Ovary (tissue), 9 donors: ENCODE results near the gene FBN1. TPM values are rescaled to one million over a fixed set of nuclear protein-coding genes. Genes with fewer than 3 reads are reported as not detected.

ENCODE experiments used
- DNase-seq, 5 donors: peaks; one replicate each; pipeline ENCODE4 v3.0.0-alpha.2; 2019 to 2020
- H3K27ac ChIP-seq, 2 donors: fragments of 200-600 bp; one replicate each; pipeline versions ENCODE4 v1.5.1 to v1.8.0; 2019 to 2022
- H3K27me3 ChIP-seq: fragments of 200-600 bp; one replicate; pipeline ENCODE4 v1.8.0; 2022
- H3K36me3 ChIP-seq: fragments of 200-600 bp; sonication (generic); one replicate; pipeline ENCODE4 v1.5.1; 2019
- H3K4me1 ChIP-seq: one replicate; pipeline ENCODE4 v1.8.1; 2013; ENCODE audit warnings: mild to moderate bottlenecking, moderate library complexity; ENCODE audit not compliant: insufficient read depth
- H3K4me3 ChIP-seq: fragments of 200-600 bp; sonication (generic); one replicate; pipeline ENCODE4 v1.5.1; 2017
- H3K9me3 ChIP-seq, 2 donors: fragments of 200-600 bp in 1 of 2; sonication (generic) in 1 of 2; one replicate each; pipeline versions ENCODE4 v1.5.1 to v1.8.1; 2013 to 2019; ENCODE audit warnings: mild to moderate bottlenecking in 1 of 2, moderate library complexity in 1 of 2
- CTCF ChIP-seq, 3 donors: fragments of 450-650 bp in 2 of 3; fragments of 200-600 bp in 1 of 3; IDR thresholded peaks; one replicate each; pipeline versions ENCODE4 v1.5.1 to v1.8.0; 2016 to 2022; ENCODE audit warnings: antibody characterized with exemption in 3 of 3, mild to moderate bottlenecking in 1 of 3
- EP300 ChIP-seq: sonication (generic); formaldehyde crosslinking; IDR thresholded peaks from one replicate; pipeline ENCODE4 v1.6.1; 2017; ENCODE audit warnings: antibody characterized with exemption
- POLR2A ChIP-seq: fragments of 450-650 bp; IDR thresholded peaks from one replicate; pipeline ENCODE4 v1.6.1; 2017; ENCODE audit warnings: antibody characterized with exemption, mild to moderate bottlenecking, moderate library complexity
- WGBS, 3 donors: extraction: QIAGEN DNeasy Blood & Tissue Kit in 1 of 3; methylation state at CpG; one replicate each; pipeline versions ENCODE4 v1.1.5 to v1.1.7; 2013 to 2017; 5-methylcytosine and 5-hydroxymethylcytosine counted together
- intact Hi-C, 4 donors: fragments of 100-400 bp; cut with DNase I; formaldehyde crosslinking; loops; one replicate each; pipeline versions ENCODE4 v1.11.0 to v1.15.1; 2022 to 2023
- polyA plus RNA-seq, 2 donors: library from polyadenylated mRNA; stranded (reverse); fragments of 200-250 nt in 1 of 2; fragments of 350-450 nt in 1 of 2; fragmentation: Illumina TruSeq in 1 of 2; extraction: RNeasy Lipid Tissue Mini Kit (QIAGEN cat#74804) in 1 of 2; gene quantifications; one replicate each; pipeline ENCODE4 v1.2.3, GENCODE V29; 2013 to 2014
- total RNA-seq, 7 donors: library from RNA; depleted of rRNA in 2 of 7; stranded (reverse); fragments of >200 nt in 2 of 7; fragmentation: NEBNext Ultra II Directional in 3 of 7; extraction: Animal tissue kit (Norgen Biotek cat#: 25700) in 3 of 7; gene quantifications; one replicate each; pipeline versions ENCODE4 v1.1.0 to v1.2.4, GENCODE V29; 2016 to 2023
- donor health status: DM: no; HTN: no; CAD: no; lungs with moderate emphysema.
- donor health status: DM: no; HTN: no; CAD: no.
- donor health status: Bipolar disorder and iron deficiency.
- donor health status: DM: yes; HTN: yes; CAD: no.
- donor health status: DM: no; HTN: no; CAD: no.
- donor health status: DM: yes; HTN: yes; CAD: no.

Gene FBN1
- total and polyA plus RNA-seq, 9 donors = 62.5 to 159 (median 97.4) TPM

DNA sequence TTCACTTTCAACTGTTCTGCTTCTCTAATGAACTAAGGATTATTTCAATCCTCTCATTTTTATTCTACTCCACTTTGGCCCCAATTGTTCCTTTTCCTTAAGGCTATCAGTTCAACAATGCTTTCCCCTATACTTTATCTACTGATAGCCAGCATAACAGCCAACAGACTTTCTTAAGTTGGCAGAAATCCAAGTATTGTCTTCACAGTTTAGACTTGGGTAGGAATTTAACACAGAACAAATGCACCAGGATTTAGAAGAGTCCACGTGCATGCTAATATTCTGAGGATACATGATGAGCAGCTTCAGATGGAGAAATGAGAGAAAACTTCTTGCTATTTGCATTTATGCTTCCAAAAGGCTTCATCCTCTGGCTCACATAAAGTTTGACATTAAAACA is 54.8 kb downstream of the FBN1 start:
- 13 to 41% (median 20%) methylated on average over 1 of the region's 1 CpG for WGBS, 3 donors
- DNase-seq = no peak
- H3K27me3 ChIP-seq = no peaks in the 10 kb centered on the region
- H3K4me3 ChIP-seq = no peak overlapping the region
- no peak overlapping the region for H3K27ac ChIP-seq
- intact Hi-C loops = no loop called here
- peaks cover 4% of the 10 kb centered on the region for H3K4me1 ChIP-seq
- TF ChIP-seq CTCF (IDR thresholded peaks at IDR 0.05) (no peak), EP300 (no peak), POLR2A (no peak)
- no peaks in the 10 kb centered on the region for H3K36me3 ChIP-seq
- no peaks in the 10 kb centered on the region for H3K9me3 ChIP-seq

DNA sequence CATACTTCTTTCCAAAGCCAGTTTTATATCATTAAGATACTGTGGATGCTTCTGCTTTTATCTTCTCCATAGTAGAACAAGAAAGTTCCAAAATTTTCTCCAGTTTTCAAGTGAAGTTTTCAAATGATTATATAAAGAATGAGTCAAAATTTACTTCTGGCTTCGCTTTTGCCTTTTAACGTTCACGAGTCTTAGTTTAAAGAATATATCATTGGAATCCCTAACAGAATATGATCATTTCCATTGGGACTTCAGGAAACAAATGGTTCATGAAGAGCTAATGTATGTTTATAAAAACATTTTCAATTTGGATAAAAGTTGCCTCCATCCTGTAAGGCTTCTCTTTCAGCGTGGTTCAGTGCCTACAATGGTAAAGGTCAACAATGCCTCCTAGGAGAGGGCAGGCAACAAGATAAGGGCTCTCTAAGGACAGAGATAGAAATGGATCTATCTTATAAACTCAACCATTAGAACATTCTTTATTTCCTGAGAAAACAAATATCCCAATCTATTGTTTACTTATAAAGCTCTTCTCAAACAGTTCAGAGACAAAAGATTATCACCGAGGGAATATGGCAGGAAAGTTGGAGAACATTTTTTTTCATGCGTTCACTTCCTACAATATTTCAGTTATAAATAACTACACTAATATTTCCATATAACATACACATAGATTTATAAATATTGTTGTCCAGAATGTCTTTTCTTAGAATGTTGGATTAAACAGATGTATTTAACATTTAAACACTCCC is 60.5 kb downstream of the FBN1 start:
- Histone ChIP-seq H3K4me3 (no peak overlapping the region), H3K36me3 (no peaks in the 10 kb centered on the region), H3K4me1 (peaks cover 10% of the 10 kb centered on the region), H3K9me3 (no peaks in the 10 kb centered on the region), H3K27me3 (no peaks in the 10 kb centered on the region), H3K27ac (no peak overlapping the region)
- TF ChIP-seq CTCF (IDR thresholded peaks at IDR 0.05) (no peak), EP300 (no peak), POLR2A (no peak)
- intact Hi-C loops = no loop called here
- 52 to 57% (median 53%) methylated on average over 6 of the region's 6 CpGs for WGBS, 3 donors
- no peak for DNase-seq

GRCh38 chr15:48584090-48584811 is 61.3 kb downstream of the FBN1 start:
- H3K4me1 ChIP-seq = peaks cover 10% of the 10 kb centered on the region
- H3K9me3 ChIP-seq = no peaks in the 10 kb centered on the region
- 47 to 59% (median 48%) methylated on average over 5 of the region's 5 CpGs for WGBS, 3 donors
- DNase-seq = no peak
- TF ChIP-seq EP300 (no peak), CTCF (IDR thresholded peaks at IDR 0.05) (no peak), POLR2A (no peak)
- H3K4me3 ChIP-seq = no peak overlapping the region
- no peaks in the 10 kb centered on the region for H3K36me3 ChIP-seq
- no peaks in the 10 kb centered on the region for H3K27me3 ChIP-seq
- H3K27ac ChIP-seq = no peak overlapping the region
- intact Hi-C loops = no loop called here

GRCh38 chr15:48582452-48583247 is 62.9 kb downstream of the FBN1 start:
- WGBS, 3 donors = 49 to 61% (median 60%) methylated on average over 11 of the region's 11 CpGs
- H3K4me1 ChIP-seq = peaks cover 10% of the 10 kb centered on the region

More at GRCh38 chr15:48582452-48583247, 62.9 kb downstream of the FBN1 start:
- intact Hi-C loops = no loop called here
- DNase-seq = no peak
- Histone ChIP-seq H3K27me3 (no peaks in the 10 kb centered on the region), H3K36me3 (no peaks in the 10 kb centered on the region), H3K4me3 (no peak overlapping the region), H3K27ac (no peak overlapping the region), H3K9me3 (no peaks in the 10 kb centered on the region)
- TF ChIP-seq EP300 = no peak
